Stimulated activated naive CD8-positive, alpha-beta T cell treated with anti-CD3 and anti-CD28 coated beads, Interleukin-15, Interleukin-2, amounts not matched to agents 100 U/mL and 50 U/mL, for 24 hours (primary cell): Measurements from ENCODE around the gene BNC2.

ENCODE experiments used
- ATAC-seq: fragments of 150-1000 bp; cut with Tn5 transposase; one replicate; pipeline ENCODE4 v1.10.0; 2021
- DNase-seq: peaks from one replicate; pipeline ENCODE4 v3.0.0; 2021

Gene BNC2

GRCh38 chr9:16410601-16411280 is 459.7 kb downstream of the BNC2 start:
- ATAC-seq = no peak
- no peak for DNase-seq

- ATAC-seq (no peak), DNase-seq (no peak)
These were observed 462.9 kb downstream of the BNC2 start for GRCh38 chr9:16407617-16408016.

DNA sequence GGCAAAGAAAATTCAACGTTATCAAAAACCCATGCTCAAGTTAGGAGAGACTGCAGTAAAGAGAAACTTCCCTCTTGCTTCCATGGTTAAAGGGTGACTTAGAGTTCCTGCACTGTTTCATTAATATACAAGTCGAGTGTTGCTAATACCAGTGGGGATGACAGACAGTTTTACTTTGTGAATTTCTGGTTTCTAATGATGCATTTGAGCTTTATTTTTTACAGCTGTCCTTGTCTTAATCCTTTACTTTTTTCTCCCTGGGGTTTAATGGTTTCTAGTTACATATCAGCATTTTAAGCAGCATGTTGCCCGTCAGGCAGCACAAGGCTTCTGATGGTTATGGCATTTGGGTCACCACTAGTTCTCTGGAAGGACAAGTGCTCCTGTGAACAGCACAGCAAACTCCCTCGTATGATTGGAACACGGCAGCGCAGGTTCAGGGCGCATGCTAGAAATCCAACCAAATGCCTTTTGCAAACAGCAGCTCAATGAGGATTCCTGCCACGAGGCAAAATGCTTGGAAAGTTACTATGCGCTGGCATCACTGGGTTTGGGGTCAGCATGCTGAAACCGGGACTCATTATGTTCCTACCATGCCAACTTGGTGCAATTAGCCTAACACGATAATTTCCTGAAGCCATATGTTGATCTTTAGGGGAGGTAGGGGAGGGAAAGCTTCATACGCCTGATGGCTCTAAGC is 463.8 kb downstream of the BNC2 start:
- DNase-seq = no peak

GRCh38 chr9:16405421-16405820 is 465.0 kb downstream of the BNC2 start:
- no peak for ATAC-seq
- no peak for DNase-seq

More for the DNA sequence above, 463.8 kb downstream of the BNC2 start:
- ATAC-seq = no peak

DNA sequence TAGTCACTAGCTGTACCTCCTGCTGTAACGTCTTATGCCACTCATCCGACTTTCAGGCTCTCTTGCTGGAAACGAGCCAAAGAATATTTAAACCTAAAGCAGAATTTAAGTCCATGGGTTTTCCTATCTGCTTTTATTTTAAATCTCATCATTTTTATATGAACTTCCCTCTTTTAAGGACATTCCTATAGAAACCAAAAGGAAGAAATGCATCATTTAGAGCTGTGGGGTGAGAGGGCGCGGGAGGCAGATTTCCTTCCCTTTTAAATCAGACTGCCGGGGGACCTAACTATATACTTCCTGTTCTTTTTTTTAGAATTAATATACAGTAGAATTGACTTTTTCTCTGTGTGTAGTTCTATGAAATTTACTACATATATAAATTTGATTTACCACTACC is 468.8 kb downstream of the BNC2 start:
- ATAC-seq = no peak
- DNase-seq = no peak

GRCh38 chr9:16398691-16399090 is 471.8 kb downstream of the BNC2 start:
- DNase-seq (no peak), ATAC-seq (no peak)

DNA sequence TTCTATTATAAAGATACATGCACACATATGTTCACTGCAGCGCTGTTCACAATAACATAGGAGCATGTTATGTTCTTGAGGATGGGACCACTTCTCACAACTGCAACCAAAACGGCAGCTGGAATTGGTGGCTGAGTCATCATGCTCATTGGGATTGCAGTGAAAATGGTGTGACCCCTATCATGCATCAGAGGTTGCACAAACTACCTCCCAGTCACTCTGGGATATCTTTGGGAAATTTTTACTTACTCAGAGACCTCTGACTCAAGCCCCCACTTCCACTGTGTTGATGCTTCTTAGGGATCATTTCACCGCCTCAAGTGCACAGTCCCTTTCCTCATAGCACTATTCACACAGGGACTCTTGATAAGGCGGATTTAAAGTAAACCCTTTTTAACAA is 474.1 kb downstream of the BNC2 start:
- DNase-seq (no peak), ATAC-seq (no peak)

- ATAC-seq (no peak), DNase-seq (no peak)
These were observed 479.1 kb downstream of the BNC2 start for GRCh38 chr9:16391369-16391768.

DNA sequence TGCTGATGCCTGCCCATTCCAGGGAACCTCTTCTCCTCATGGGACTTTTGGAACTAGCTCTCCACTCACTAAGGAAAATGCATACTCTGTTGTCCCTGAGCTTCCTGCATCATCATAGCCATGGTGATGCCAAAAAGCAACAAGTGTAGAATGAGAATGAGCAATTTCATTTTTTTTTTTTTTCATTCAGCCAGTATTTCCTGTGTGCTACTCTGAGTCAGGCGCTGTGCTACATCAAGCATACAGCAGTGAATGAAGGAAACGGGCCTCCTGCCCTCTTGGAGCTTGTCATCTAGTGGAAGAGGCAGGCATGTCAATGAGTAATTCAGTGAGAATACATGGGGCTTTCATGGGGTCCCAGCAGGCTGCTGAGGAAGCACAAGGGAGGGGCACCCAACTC is 483.1 kb downstream of the BNC2 start:
- DNase-seq (no peak), ATAC-seq (no peak)

- no peak for ATAC-seq
- no peak for DNase-seq
These were observed 483.7 kb downstream of the BNC2 start for GRCh38 chr9:16386827-16387077.

DNA sequence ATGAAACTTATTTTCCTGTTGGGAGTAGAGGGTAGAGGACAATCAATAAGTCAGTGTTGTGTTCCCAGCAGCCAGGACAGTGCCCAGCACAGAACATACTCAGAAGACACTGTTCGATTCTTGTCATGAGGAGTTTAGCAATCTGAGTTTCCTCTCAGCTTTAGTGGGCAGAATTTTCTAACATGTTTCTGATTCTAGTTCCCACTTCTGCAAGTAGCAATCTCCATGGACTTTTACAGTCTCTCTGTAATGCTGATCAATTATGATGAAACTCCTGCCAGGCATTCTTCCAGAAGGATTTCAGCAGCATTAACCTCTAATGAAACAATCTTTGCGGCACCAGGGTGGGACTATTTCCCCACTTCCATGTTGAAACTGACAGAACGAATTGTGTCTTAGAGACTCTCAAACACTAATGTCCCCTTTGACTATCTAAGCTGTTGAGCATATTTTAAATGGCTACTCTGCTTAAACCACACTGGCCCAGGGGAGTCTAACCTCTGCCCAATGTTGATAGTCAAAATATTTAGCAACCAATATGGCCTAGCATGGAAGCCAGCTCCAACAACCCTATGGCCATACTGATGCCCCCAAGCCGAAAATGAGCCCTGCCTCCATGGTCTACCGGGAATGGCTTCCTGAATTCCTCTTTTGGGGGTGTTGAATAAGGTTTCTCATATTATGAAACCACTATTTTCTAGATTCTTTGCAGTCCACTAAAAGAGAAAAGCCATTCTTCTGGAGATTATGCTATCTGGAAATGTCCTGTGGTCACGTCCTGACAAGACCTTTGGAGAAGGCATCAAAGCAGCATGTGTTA is 484.3 kb downstream of the BNC2 start:
- no peak for DNase-seq
- no peak for ATAC-seq

DNA sequence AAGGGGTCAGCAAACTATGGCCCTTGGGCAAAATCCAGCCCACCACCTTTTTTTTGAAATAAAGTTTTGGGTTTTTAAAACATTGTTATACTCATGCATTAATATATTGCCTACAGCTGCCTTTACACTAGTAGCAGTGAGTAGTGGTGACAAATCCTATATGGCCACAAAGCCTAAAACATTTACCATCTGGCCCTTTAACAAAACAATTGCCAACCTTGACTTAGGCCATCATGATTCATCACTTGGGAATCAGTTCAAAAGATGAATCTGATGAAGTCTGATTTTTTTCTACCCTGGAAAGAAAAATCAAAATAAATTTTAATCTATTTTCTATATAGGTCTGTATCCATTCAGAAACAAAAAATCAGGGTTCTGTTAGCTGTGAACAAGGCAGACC is 484.9 kb downstream of the BNC2 start:
- no peak for DNase-seq
- ATAC-seq = no peak

GRCh38 chr9:16384993-16385392 is 485.5 kb downstream of the BNC2 start:
- DNase-seq (no peak), ATAC-seq (no peak)

- ATAC-seq (no peak), DNase-seq (no peak)
These were observed 493.2 kb downstream of the BNC2 start for GRCh38 chr9:16377311-16377710.

DNA sequence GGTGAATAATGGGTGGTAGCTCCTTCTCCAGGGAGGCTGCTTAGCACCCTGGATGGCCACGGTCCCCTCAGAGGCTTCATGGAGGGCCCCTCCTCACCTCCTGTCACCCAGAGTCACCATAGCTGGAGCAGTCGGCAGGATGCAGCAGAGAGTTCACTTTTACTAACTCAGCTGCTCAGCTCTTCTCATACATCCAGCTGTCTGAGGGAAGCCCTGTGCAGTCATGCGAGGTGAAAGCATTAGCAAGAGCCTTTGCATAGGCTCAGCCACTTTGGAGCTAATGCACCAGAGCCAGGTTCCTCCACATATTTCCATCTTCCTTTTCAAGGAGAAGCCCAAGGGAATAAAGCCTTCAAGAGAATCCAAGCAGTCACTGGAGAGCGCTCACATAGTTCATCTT is 499.2 kb downstream of the BNC2 start:
- ATAC-seq = no peak

DNA sequence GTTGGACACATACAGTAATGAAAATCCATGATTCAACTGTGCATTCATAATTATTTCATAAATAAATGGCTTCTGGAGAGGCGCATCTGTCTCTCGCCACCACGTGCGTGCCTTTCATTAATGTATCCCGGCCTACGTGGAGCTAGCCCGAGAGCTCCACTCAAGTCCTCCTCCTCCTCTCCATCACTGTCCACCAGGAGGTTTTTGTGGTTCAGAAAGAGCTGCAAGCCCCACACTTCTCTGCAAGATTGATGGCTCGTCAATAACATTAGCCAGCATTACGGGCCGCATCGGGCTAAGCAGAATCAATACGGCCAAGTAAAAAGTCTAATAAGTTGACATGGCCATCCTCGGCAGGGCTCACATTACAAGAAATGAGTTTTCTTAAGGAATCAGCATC is 499.8 kb downstream of the BNC2 start:
- DNase-seq (no peak), ATAC-seq (no peak)

More for the DNA sequence above, 499.2 kb downstream of the BNC2 start:
- DNase-seq = no peak

GRCh38 chr9:16369427-16369826 is 501.0 kb downstream of the BNC2 start:
- no peak for DNase-seq
- ATAC-seq = no peak

DNA sequence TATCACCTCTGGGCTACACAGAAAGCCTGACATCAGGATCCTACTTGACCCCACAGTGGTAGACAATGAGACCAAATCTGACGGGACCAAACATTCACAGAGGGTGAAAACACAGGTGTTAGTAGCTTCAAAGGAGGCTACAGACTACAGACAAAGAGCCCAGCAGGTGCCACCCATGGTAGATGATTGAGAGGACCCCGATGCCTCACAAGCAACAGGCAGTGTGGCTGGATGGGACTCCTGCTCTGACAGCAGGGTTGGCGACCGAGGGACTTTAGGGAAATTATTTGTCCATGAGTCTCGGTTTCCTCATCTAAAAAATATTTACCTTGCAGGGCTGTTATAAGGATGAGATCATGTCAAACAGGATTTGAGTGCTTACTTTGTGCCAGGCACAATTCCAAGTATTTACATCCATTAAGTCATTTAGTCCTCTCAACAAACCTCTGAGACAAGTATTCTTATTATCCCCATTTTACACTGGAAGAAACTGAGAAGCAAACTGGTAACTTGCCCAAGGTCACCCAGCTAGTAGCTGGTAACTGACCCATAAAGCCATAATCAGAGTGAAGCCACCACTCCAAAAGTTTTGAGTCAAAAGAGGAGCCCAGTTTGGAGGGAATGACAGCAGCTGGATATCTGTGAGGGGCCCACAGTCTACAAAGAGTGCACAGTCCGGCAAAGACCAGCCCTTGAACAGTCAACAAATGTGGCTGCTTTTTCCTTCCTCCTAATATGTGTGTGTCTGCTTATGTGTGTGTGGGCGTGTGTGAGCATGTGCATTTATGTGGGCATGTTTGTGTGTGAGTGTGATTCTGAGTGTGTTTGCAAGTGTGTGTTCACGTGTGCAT is 502.0 kb downstream of the BNC2 start:
- DNase-seq (no peak), ATAC-seq (no peak)

GRCh38 chr9:16367605-16368231 is 502.8 kb downstream of the BNC2 start:
- ATAC-seq (no peak), DNase-seq (no peak)

DNA sequence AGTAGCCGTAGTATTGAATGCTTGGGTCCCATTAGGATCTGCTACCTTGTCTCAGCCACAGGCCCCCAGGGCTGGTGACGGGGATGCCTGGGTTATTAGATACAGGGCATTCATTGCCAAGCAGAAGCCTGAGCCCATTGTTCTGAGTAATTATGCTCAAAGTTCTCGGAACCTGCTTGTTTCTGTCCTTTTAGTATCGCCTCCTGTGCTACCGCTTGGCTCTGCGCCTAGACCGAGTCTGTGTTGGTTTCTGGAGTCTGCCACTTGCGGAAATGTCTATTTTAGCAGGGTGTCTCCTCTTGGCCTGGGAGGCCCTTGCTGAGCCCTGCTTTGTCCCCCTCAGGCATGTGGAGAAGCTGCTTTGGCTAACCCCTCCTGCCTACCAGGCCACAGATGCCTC is 506.1 kb downstream of the BNC2 start:
- ATAC-seq = no peak
- no peak for DNase-seq

DNA sequence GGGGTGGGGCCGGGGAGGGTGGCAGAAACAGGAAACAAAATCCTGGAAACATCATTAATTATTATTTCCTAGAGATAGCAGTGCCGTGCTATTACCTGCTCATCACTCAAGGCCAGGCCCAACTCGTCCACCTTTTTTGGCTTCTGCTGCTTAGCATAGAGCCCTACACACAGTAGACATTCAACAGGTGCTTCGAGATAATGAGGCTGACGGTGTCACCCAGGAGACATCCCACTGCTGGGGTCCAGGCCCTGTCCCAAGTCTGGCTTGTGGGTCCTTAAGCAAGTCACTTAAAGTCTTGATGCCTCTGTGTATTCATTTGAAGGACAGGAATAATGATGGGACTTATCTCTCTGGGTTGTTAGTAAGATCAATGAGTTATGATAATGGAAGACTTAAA is 506.6 kb downstream of the BNC2 start:
- DNase-seq = no peak
- no peak for ATAC-seq
